CD4-positive, alpha-beta memory T cell (primary cell): ENCODE data around the gene CTBP2. TPM values are rescaled to one million over a fixed set of nuclear protein-coding genes. Genes with fewer than 3 reads are reported as not detected.

ENCODE experiments used
- CTCF ChIA-PET: fragments of 350-600 bp; sonication (Branson Sonifier 250); formaldehyde crosslinking; loops from one replicate; lab custom pipeline; 2021; ENCODE audit warnings: inconsistent platforms; ENCODE audit not compliant: partially characterized antibody; lab: Charles Lee
- POLR2A ChIA-PET: fragments of 350-600 bp; sonication (Branson Sonifier 250); formaldehyde crosslinking; loops from one replicate; lab custom pipeline; 2021; ENCODE audit not compliant: partially characterized antibody; lab: Charles Lee
- DNase-seq, 5 donors: peaks; one replicate each; pipeline versions ENCODE4 v3.0.0 to v3.0.0-alpha.2; 2020 to 2022; ENCODE audit warnings: mixed read lengths in 1 of 5
- H3K27ac ChIP-seq: one replicate; pipeline ENCODE4 v1.7.0; 2013; ENCODE audit warnings: low read depth, low read length
- H3K27me3 ChIP-seq: 2 replicates; pipeline ENCODE4 v1.7.0; 2013; ENCODE audit warnings: mild to moderate bottlenecking, low read length, moderate library complexity; ENCODE audit not compliant: insufficient read depth
- H3K36me3 ChIP-seq: 2 replicates; pipeline ENCODE4 v1.7.0; 2013; ENCODE audit warnings: mild to moderate bottlenecking, low read length, moderate library complexity; ENCODE audit not compliant: insufficient read depth
- H3K4me1 ChIP-seq: 2 replicates; pipeline ENCODE4 v1.7.0; 2013; ENCODE audit warnings: mild to moderate bottlenecking, low read length, moderate library complexity; ENCODE audit not compliant: insufficient read depth
- H3K4me3 ChIP-seq, 2 donors: one replicate each; pipeline ENCODE4 v1.7.0; 2013; ENCODE audit warnings: low read length in 2 of 2, mild to moderate bottlenecking in 1 of 2
- H3K9me3 ChIP-seq, 2 donors: one replicate each; pipeline ENCODE4 v1.7.0; 2013; ENCODE audit warnings: low read length in 2 of 2, control low read depth in 1 of 2; ENCODE audit not compliant: control insufficient read depth in 1 of 2
- H3K27ac Mint-ChIP-seq, 7 donors: one replicate each; pipeline ENCODE4 v1.8.0; 2020 to 2021; ENCODE audit warnings: mixed read lengths in 7 of 7, mild to moderate bottlenecking in 6 of 7, inconsistent platforms in 3 of 7, moderate library complexity in 3 of 7
- H3K27me3 Mint-ChIP-seq, 2 donors: one replicate each; pipeline ENCODE4 v1.8.0; 2020 to 2021; ENCODE audit warnings: mixed read lengths in 2 of 2
- H3K36me3 Mint-ChIP-seq, 2 donors: one replicate each; pipeline ENCODE4 v1.8.0; 2020 to 2021; ENCODE audit warnings: mixed read lengths in 2 of 2, inconsistent platforms in 1 of 2, mild to moderate bottlenecking in 1 of 2
- H3K4me1 Mint-ChIP-seq, 4 donors: one replicate each; pipeline ENCODE4 v1.8.0; 2020 to 2021; ENCODE audit warnings: mixed read lengths in 4 of 4, mild to moderate bottlenecking in 1 of 4
- H3K4me3 Mint-ChIP-seq, 8 donors: one replicate each; pipeline ENCODE4 v1.8.0; 2020 to 2021; ENCODE audit warnings: mixed read lengths in 8 of 8, mild to moderate bottlenecking in 7 of 8, moderate library complexity in 6 of 8, inconsistent platforms in 3 of 8
- H3K9me3 Mint-ChIP-seq, 8 donors: one replicate each; pipeline ENCODE4 v1.8.0; 2020 to 2021; ENCODE audit warnings: mixed read lengths in 8 of 8, mild to moderate bottlenecking in 5 of 8, inconsistent platforms in 3 of 8, moderate library complexity in 1 of 8
- intact Hi-C: fragments of 100-400 bp; cut with micrococcal nuclease; formaldehyde crosslinking; loops from one replicate; pipeline ENCODE4 v1.15.1; 2023
- polyA plus RNA-seq, 2 donors: library from polyadenylated mRNA; unstranded; fragments of 300-500 nt; fragmentation: Illumina TruSeq; gene quantifications; one replicate each; pipeline ENCODE4 v1.2.3, GENCODE V29; 2021
- total RNA-seq, 2 experiments: library from RNA; stranded (reverse); gene quantifications; one replicate each; pipeline ENCODE4 v1.2.3, GENCODE V29; 2021

CTBP2 gene
- total and polyA plus RNA-seq, 4 experiments from 2014 or later = 0.16 to 0.97 (median 0.61) TPM; not detected in 1

- H3K4me3 ChIP-seq = no peak overlapping the region
- H3K27ac ChIP-seq = no peak overlapping the region
- H3K36me3 ChIP-seq = no peaks in the 10 kb centered on the region
- Mint-ChIP-seq H3K27ac (no peak overlapping the region), H3K9me3 (peaks cover 0 to 2% (median 0%) of the 10 kb centered on the region in 8 donors), H3K36me3 (no peaks in the 10 kb centered on the region), H3K27me3 (peaks cover 0 to 11% of the 10 kb centered on the region in 2 donors), H3K4me3 (no peak overlapping the region), H3K4me1 (peaks cover 0 to 4% (median 1%) of the 10 kb centered on the region in 4 donors)
- intact Hi-C loops = no loop called here
- H3K4me1 ChIP-seq = no peaks in the 10 kb centered on the region
- H3K9me3 ChIP-seq = no peaks in the 10 kb centered on the region
- DNase-seq = no peak
- no peaks in the 10 kb centered on the region for H3K27me3 ChIP-seq
- POLR2A ChIA-PET = no interaction called here
- CTCF ChIA-PET = no interaction called here
Observed at GRCh38 chr10:125101049-125101448, 59.3 kb downstream of the CTBP2 start.

GRCh38 chr10:125097409-125098070, 62.8 kb downstream of the CTBP2 start:
- Mint-ChIP-seq H3K4me1 (peaks cover 0 to 8% (median 1%) of the 10 kb centered on the region in 4 donors), H3K27me3 (peaks cover 4 to 7% of the 10 kb centered on the region in 2 donors), H3K27ac (no peak overlapping the region), H3K9me3 (no peaks in the 10 kb centered on the region), H3K36me3 (no peaks in the 10 kb centered on the region), H3K4me3 (no peak overlapping the region)
- H3K4me1 ChIP-seq = no peaks in the 10 kb centered on the region
- ChIA-PET CTCF (no interaction called here), POLR2A (no interaction called here)
- no peaks in the 10 kb centered on the region for H3K36me3 ChIP-seq
- no peaks in the 10 kb centered on the region for H3K9me3 ChIP-seq
- intact Hi-C loops = no loop called here
- no peaks in the 10 kb centered on the region for H3K27me3 ChIP-seq
- H3K4me3 ChIP-seq = no peak overlapping the region
- DNase-seq = no peak
- no peak overlapping the region for H3K27ac ChIP-seq

GRCh38 chr10:125096975-125097374, 63.4 kb downstream of the CTBP2 start:
- Mint-ChIP-seq H3K27me3 (peaks cover 4 to 7% of the 10 kb centered on the region in 2 donors), H3K4me3 (no peak overlapping the region), H3K9me3 (no peaks in the 10 kb centered on the region), H3K27ac (no peak overlapping the region), H3K36me3 (no peaks in the 10 kb centered on the region), H3K4me1 (peaks cover 0 to 8% (median 1%) of the 10 kb centered on the region in 4 donors)
- no peak overlapping the region for H3K4me3 ChIP-seq
- no peaks in the 10 kb centered on the region for H3K36me3 ChIP-seq
- intact Hi-C loops = no loop called here
- no peaks in the 10 kb centered on the region for H3K9me3 ChIP-seq
- H3K27me3 ChIP-seq = no peaks in the 10 kb centered on the region
- ChIA-PET CTCF (no interaction called here), POLR2A (no interaction called here)
- no peak for DNase-seq
- H3K27ac ChIP-seq = no peak overlapping the region
- no peaks in the 10 kb centered on the region for H3K4me1 ChIP-seq

GRCh38 chr10:125096371-125096770, 64.0 kb downstream of the CTBP2 start:
- DNase-seq = no peak
- H3K9me3 Mint-ChIP-seq = no peaks in the 10 kb centered on the region
- H3K36me3 ChIP-seq = no peaks in the 10 kb centered on the region
- intact Hi-C loops = no loop called here
- H3K27ac ChIP-seq = no peak overlapping the region
- H3K4me3 Mint-ChIP-seq = no peak overlapping the region
- peaks cover 0 to 8% (median 1%) of the 10 kb centered on the region in 4 donors for H3K4me1 Mint-ChIP-seq
- H3K27me3 ChIP-seq = no peaks in the 10 kb centered on the region
- ChIA-PET POLR2A (no interaction called here), CTCF (no interaction called here)
- no peak overlapping the region for H3K27ac Mint-ChIP-seq
- no peaks in the 10 kb centered on the region for H3K36me3 Mint-ChIP-seq
- peaks cover 4 to 5% of the 10 kb centered on the region in 2 donors for H3K27me3 Mint-ChIP-seq
- H3K9me3 ChIP-seq = no peaks in the 10 kb centered on the region
- no peak overlapping the region for H3K4me3 ChIP-seq
- no peaks in the 10 kb centered on the region for H3K4me1 ChIP-seq

- no peak overlapping the region for H3K27ac Mint-ChIP-seq
- no peaks in the 10 kb centered on the region for H3K36me3 ChIP-seq
- H3K4me3 ChIP-seq = no peak overlapping the region
- H3K4me1 Mint-ChIP-seq = peaks cover 0 to 8% (median 1%) of the 10 kb centered on the region in 4 donors
- no peaks in the 10 kb centered on the region for H3K9me3 Mint-ChIP-seq
- H3K27ac ChIP-seq = no peak overlapping the region
- H3K4me1 ChIP-seq = no peaks in the 10 kb centered on the region
- no peak overlapping the region for H3K4me3 Mint-ChIP-seq
- intact Hi-C loops = no loop called here
- ChIA-PET CTCF (no interaction called here), POLR2A (no interaction called here)
- H3K9me3 ChIP-seq = no peaks in the 10 kb centered on the region
- no peaks in the 10 kb centered on the region for H3K27me3 ChIP-seq
- no peaks in the 10 kb centered on the region for H3K36me3 Mint-ChIP-seq
- peaks cover 4 to 5% of the 10 kb centered on the region in 2 donors for H3K27me3 Mint-ChIP-seq
- DNase-seq = no peak
Observed at GRCh38 chr10:125095776-125096175, 64.6 kb downstream of the CTBP2 start.

- DNase-seq = no peak
- Mint-ChIP-seq H3K27ac (no peak overlapping the region), H3K27me3 (peaks cover 4 to 5% of the 10 kb centered on the region in 2 donors), H3K4me1 (peaks cover 0 to 8% (median 1%) of the 10 kb centered on the region in 4 donors), H3K36me3 (no peaks in the 10 kb centered on the region), H3K4me3 (no peak overlapping the region), H3K9me3 (no peaks in the 10 kb centered on the region)
- ChIA-PET CTCF (no interaction called here), POLR2A (no interaction called here)
- Histone ChIP-seq H3K9me3 (no peaks in the 10 kb centered on the region), H3K27ac (no peak overlapping the region), H3K4me3 (no peak overlapping the region), H3K36me3 (no peaks in the 10 kb centered on the region), H3K27me3 (no peaks in the 10 kb centered on the region), H3K4me1 (no peaks in the 10 kb centered on the region)
- intact Hi-C loops = no loop called here
Observed at GRCh38 chr10:125095228-125095627, 65.1 kb downstream of the CTBP2 start.

GRCh38 chr10:125094806-125095205, 65.6 kb downstream of the CTBP2 start:
- Histone ChIP-seq H3K4me1 (no peaks in the 10 kb centered on the region), H3K9me3 (no peaks in the 10 kb centered on the region), H3K27ac (no peak overlapping the region), H3K4me3 (no peak overlapping the region), H3K27me3 (no peaks in the 10 kb centered on the region), H3K36me3 (no peaks in the 10 kb centered on the region)
- CTCF ChIA-PET = no interaction called here
- no peak for DNase-seq
- Mint-ChIP-seq H3K4me3 (no peak overlapping the region), H3K36me3 (no peaks in the 10 kb centered on the region), H3K27me3 (peaks cover 4 to 5% of the 10 kb centered on the region in 2 donors), H3K9me3 (no peaks in the 10 kb centered on the region), H3K4me1 (peaks cover 0 to 8% (median 1%) of the 10 kb centered on the region in 4 donors), H3K27ac (no peak overlapping the region)
- intact Hi-C loops = no loop called here
- POLR2A ChIA-PET = no interaction called here
